ENCODE measurements around the gene MRPL58.

DNA sequence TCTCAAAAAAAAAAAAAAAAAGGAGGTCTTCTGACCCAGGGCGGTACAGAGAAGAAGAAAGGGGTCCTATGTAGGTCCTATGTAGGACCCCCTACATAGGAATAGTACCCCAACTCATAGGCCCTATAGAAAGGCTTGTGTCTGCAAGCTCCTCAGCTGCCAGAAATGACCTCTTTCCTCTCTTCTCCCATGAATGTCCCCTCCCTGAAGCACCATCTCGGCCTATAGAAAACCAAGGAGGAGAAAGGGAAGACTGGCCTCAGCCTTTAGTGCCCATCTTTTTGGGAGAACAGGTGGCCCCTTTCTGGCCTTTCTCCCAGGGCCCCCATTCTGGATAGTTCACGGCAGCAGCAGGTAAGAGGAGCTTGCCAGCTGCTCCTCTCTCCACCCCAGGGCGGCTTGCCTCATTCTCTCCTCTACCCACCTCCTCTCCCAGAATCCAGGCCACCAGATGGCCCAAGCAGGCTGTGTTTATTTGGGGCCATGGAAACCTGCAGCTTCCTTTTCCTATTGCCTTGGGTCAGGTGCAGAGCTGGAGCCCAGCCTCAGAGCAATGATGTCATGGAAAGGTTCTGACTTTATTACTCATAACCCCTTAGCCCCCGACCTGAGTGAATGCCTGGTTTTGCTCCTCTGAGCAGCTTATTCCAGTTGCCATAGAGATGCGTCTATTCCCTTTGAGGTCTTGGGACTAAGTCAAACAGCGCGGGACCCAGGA lies 1.6 kb upstream of the MRPL58 start:
- no peak for TF ChIP-seq POLR2A (IDR thresholded peaks at IDR 0.05)
- TF ChIP-seq, protein P1, sequence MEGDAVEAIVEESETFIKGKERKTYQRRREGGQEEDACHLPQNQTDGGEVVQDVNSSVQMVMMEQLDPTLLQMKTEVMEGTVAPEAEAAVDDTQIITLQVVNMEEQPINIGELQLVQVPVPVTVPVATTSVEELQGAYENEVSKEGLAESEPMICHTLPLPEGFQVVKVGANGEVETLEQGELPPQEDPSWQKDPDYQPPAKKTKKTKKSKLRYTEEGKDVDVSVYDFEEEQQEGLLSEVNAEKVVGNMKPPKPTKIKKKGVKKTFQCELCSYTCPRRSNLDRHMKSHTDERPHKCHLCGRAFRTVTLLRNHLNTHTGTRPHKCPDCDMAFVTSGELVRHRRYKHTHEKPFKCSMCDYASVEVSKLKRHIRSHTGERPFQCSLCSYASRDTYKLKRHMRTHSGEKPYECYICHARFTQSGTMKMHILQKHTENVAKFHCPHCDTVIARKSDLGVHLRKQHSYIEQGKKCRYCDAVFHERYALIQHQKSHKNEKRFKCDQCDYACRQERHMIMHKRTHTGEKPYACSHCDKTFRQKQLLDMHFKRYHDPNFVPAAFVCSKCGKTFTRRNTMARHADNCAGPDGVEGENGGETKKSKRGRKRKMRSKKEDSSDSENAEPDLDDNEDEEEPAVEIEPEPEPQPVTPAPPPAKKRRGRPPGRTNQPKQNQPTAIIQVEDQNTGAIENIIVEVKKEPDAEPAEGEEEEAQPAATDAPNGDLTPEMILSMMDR (IDR thresholded peaks at IDR 0.05): no peak
